HepG2 (cell line): ENCODE results near the gene C10orf143. TPM values are rescaled to one million over a fixed set of nuclear protein-coding genes. Genes with fewer than 3 reads are reported as not detected.

Experiments used
- ATAC-seq: fragments of 200-7000 bp; cut with Tn5 transposase; 3 replicates; pipeline ENCODE4 v1.9.1; 2020; ENCODE audit warnings: mild to moderate bottlenecking, moderate library complexity
- BruUV-seq: library from RNA; stranded (reverse); fragments of 400-500 nt; replicated peaks from 2 replicates; lab custom pipeline; 2021; lab: Mats Ljungman, UMichigan
- CTCF ChIA-PET: fragments of 300-600 bp; formaldehyde crosslinking; extraction: SDS; loops from one replicate; lab custom pipeline; 2021; ENCODE audit warnings: low total read pairs, inconsistent platforms, low intra/inter-chr PET ratio; lab: Yijun Ruan, JAX
- POLR2A ChIA-PET: fragments of 350-600 bp; sonication (Branson Sonifier 250); formaldehyde crosslinking; loops from one replicate; lab custom pipeline; 2020; ENCODE audit warnings: antibody characterized with exemption, inconsistent platforms; lab: Yijun Ruan, JAX
- DNase-seq: peaks from one replicate; pipeline ENCODE4 v3.0.0-alpha.2; 2015; ENCODE audit warnings: low spot score
- FAIRE-seq: peaks from 3 replicates; lab custom pipeline; 2011; peaks lifted over from hg19 to GRCh38; lab: Jason Lieb, UNC
- H2AFZ ChIP-seq: one replicate; pipeline ENCODE4 v1.6.1; 2011; ENCODE audit warnings: low read length, inconsistent platforms
- H3K27ac ChIP-seq: fragments of 300-600 bp; 3 replicates; pipeline ENCODE4 v1.8.0; 2011; ENCODE audit warnings: mixed run types, mild to moderate bottlenecking, mixed read lengths, low read length, inconsistent platforms; ENCODE audit not compliant: insufficient read depth; ENCODE audit errors: extremely low read length
- H3K27me3 ChIP-seq, 2 experiments: fragments of 200-600 bp in 1 of 2; 2 replicates in 1 of 2; 3 replicates in 1 of 2; pipeline versions ENCODE4 v1.6.0 to v1.8.0; 2011; ENCODE audit warnings: low read length in 2 of 2, mild to moderate bottlenecking in 2 of 2, moderate library complexity in 2 of 2, inconsistent platforms in 1 of 2; ENCODE audit not compliant: insufficient read depth in 2 of 2, control insufficient read depth in 1 of 2
- H3K36me3 ChIP-seq, 2 experiments: fragments of 200-600 bp in 1 of 2; replicated peaks in 1 of 2; 2 replicates in 1 of 2; 3 replicates in 1 of 2; pipeline versions ENCODE4 v1.5.1 to v1.8.0; 2011; ENCODE audit warnings: low read length in 2 of 2, inconsistent platforms in 1 of 2; ENCODE audit not compliant: insufficient read depth in 2 of 2, control insufficient read depth in 1 of 2
- H3K4me1 ChIP-seq: 2 replicates; pipeline ENCODE4 v1.5.1; 2012; ENCODE audit warnings: low read length, inconsistent platforms; ENCODE audit not compliant: insufficient read depth
- H3K4me2 ChIP-seq: 2 replicates; pipeline ENCODE4 v1.6.0; 2011; ENCODE audit warnings: low read depth, low read length, inconsistent platforms
- H3K4me3 ChIP-seq, 3 experiments: fragments of 200-600 bp in 1 of 3; sonication (generic), shearing (Covaris generic) in 1 of 3; replicated peaks in 1 of 3; 2 replicates each; pipeline ENCODE4 v1.5.1; 2011 to 2016; ENCODE audit warnings: low read length in 3 of 3, inconsistent platforms in 2 of 3, low read depth in 2 of 3, mild to moderate bottlenecking in 2 of 3, control low read depth in 1 of 3, mixed read lengths in 1 of 3; ENCODE audit not compliant: insufficient read depth in 1 of 3
- H3K79me2 ChIP-seq: one replicate; pipeline ENCODE4 v1.6.1; 2011; ENCODE audit warnings: low read length, inconsistent platforms; ENCODE audit not compliant: insufficient read depth
- H3K9ac ChIP-seq: 2 replicates; pipeline ENCODE4 v1.6.0; 2011; ENCODE audit warnings: mild to moderate bottlenecking, low read depth, low read length, inconsistent platforms; ENCODE audit not compliant: insufficient read depth
- H3K9me3 ChIP-seq: 2 replicates; pipeline ENCODE4 v1.5.1; 2012; ENCODE audit warnings: mild to moderate bottlenecking, low read length
- H4K20me1 ChIP-seq: 2 replicates; pipeline ENCODE4 v1.6.0; 2011; ENCODE audit warnings: inconsistent platforms, mild to moderate bottlenecking, low read length, moderate library complexity; ENCODE audit not compliant: insufficient read depth
- CEBPB ChIP-seq: IDR thresholded peaks from 2 replicates; pipeline ENCODE4 v1.6.1; 2011; ENCODE audit warnings: low read depth, low read length, improper control_type of control experiment, borderline replicate concordance
- FOXJ3 ChIP-seq: sonication (generic); formaldehyde crosslinking; IDR thresholded peaks from 2 replicates; pipeline ENCODE4 v1.4.0; 2020; ENCODE audit warnings: missing genetic modification reagents, mild to moderate bottlenecking, borderline replicate concordance
- NONO ChIP-seq, 2 experiments: fragments of 450-650 bp in 1 of 2; sonication (generic) in 1 of 2; formaldehyde crosslinking in 1 of 2; IDR thresholded peaks in 1 of 2; conservative IDR thresholded peaks in 1 of 2; 2 replicates each; pipeline versions ENCODE4 v1.6.1 to v1.8.0; 2017 to 2022; ENCODE audit warnings: mild to moderate bottlenecking in 1 of 2, missing genetic modification reagents in 1 of 2, moderate library complexity in 1 of 2
- SP5 ChIP-seq: IDR thresholded peaks from 2 replicates; pipeline ENCODE4 v1.6.1; 2016; ENCODE audit warnings: low read depth, borderline replicate concordance
- ZNF629 ChIP-seq: sonication (generic); formaldehyde crosslinking; conservative IDR thresholded peaks from 2 replicates; pipeline ENCODE4 v1.5.0; 2020; ENCODE audit warnings: missing genetic modification reagents
- ZXDC ChIP-seq: sonication (generic); formaldehyde crosslinking; IDR thresholded peaks from 2 replicates; pipeline ENCODE4 v1.5.0; 2020; ENCODE audit warnings: mild to moderate bottlenecking, missing genetic modification reagents
- WGBS: methylation state at CpG from one replicate; pipeline ENCODE4 v1.1.6; 2017; ENCODE audit warnings: low lambda C conversion rate; 5-methylcytosine and 5-hydroxymethylcytosine counted together
- in situ Hi-C: cut with HindIII; loops from 2 replicates; pipeline ENCODE4 v1.10.0; 2017; ENCODE audit warnings: low pct_unique_long_range_greater_than_20kb; ENCODE audit not compliant: extremely low pct_ligation_motif_present
- intact Hi-C: fragments of 100-400 bp; cut with micrococcal nuclease; formaldehyde crosslinking; loops from one replicate; pipeline ENCODE4 v1.10.0; 2022; ENCODE audit not compliant: unreplicated experiment
- polyA plus RNA-seq, 8 experiments: library from polyadenylated mRNA; depleted of rRNA in 3 of 8; stranded (reverse) in 7 of 8; unstranded in 1 of 8; fragments of >200 nt; fragmentation: Illumina TruSeq in 4 of 8; extraction: Trizol in 4 of 8; gene quantifications; 2 replicates each; pipeline versions ENCODE4 v1.2.1 to v1.2.3, GENCODE V29; 2011 to 2016; ENCODE audit warnings: low read depth in 4 of 8, missing spikeins in 1 of 8, mixed read lengths in 1 of 8; ENCODE audit not compliant: insufficient read depth in 1 of 8
- total RNA-seq, 5 experiments: library from RNA; depleted of rRNA; stranded (reverse); fragments of >200 nt; fragmentation: Illumina TruSeq; extraction: Trizol; gene quantifications; 2 replicates each; pipeline ENCODE4 v1.2.3, GENCODE V29; 2016; ENCODE audit warnings: low read depth in 1 of 5
- TF ChIP-seq, protein P1 (sequence below): sonication (generic); formaldehyde crosslinking; IDR thresholded peaks from 2 replicates; pipeline ENCODE4 v1.4.0; 2020; ENCODE audit warnings: missing genetic modification reagents

The C10orf143 gene
- total and polyA plus RNA-seq, 2 of the 13 experiments (the other 11 are each of a cell fraction or from before 2014, with no cell fraction given) = 0.21 to 0.91 TPM

- FAIRE-seq = no peak
- WGBS = 15% methylated on average over 7 of the region's 8 CpGs
- CTCF ChIA-PET = no interaction called here
Measured at GRCh38 chr10:130038611-130039109, 72.0 kb downstream of the C10orf143 start.

GRCh38 chr10:130038019-130038555, 72.5 kb downstream of the C10orf143 start:
- ATAC-seq = no peak
- Histone ChIP-seq H3K27me3 (peaks cover 5 to 70% of the 10 kb centered on the region in 2 experiments; a peak in 3 of 5 replicates), H3K27ac (no peak overlapping the region), H3K4me2 (no peak overlapping the region), H3K4me1 (no peaks in the 10 kb centered on the region), H3K9me3 (no peaks in the 10 kb centered on the region), H4K20me1 (no peaks in the 10 kb centered on the region), H3K9ac (no peak overlapping the region), H3K4me3 (no peak overlapping the region), H3K79me2 (no peaks in the 10 kb centered on the region), H2AFZ (no peak overlapping the region), H3K36me3 (no peaks in the 10 kb centered on the region)
- intact Hi-C loops = no loop called here
- BruUV-seq = no TSS peak
- no peak for FAIRE-seq
- in situ Hi-C loops = no loop called here
- DNase-seq = no peak
- CTCF ChIA-PET = no interaction called here
- WGBS = 6% methylated on average over 7 of the region's 8 CpGs
- POLR2A ChIA-PET = no interaction called here
- TF ChIP-seq ZXDC (CRISPR knock-in tag) (no peak), NONO (IDR thresholded peaks at IDR 0.05) (no peak), NONO (CRISPR knock-in tag; conservative IDR thresholded peaks at IDR 0.05) (no peak), CEBPB (no peak), SP5 (CRISPR knock-in tag) (no peak)
- TF ChIP-seq, protein P1, sequence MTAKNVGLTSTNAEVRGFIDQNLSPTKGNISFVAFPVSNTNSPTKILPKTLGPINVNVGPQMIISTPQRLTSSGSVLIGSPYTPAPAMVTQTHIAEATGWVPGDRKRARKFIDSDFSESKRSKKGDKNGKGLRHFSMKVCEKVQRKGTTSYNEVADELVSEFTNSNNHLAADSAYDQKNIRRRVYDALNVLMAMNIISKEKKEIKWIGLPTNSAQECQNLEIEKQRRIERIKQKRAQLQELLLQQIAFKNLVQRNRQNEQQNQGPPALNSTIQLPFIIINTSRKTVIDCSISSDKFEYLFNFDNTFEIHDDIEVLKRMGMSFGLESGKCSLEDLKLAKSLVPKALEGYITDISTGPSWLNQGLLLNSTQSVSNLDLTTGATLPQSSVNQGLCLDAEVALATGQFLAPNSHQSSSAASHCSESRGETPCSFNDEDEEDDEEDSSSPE (CRISPR knock-in tag) = no peak

More at GRCh38 chr10:130038611-130039109, 72.0 kb downstream of the C10orf143 start:
- no TSS peak for BruUV-seq
- peaks cover 5 to 74% of the 10 kb centered on the region in 2 experiments; a peak in 3 of 5 replicates for H3K27me3 ChIP-seq
- no peaks in the 10 kb centered on the region for H3K36me3 ChIP-seq
- no peak overlapping the region for H2AFZ ChIP-seq
- no peak overlapping the region for H3K4me2 ChIP-seq
- no peak overlapping the region for H3K27ac ChIP-seq
- H3K9ac ChIP-seq = no peak overlapping the region
- intact Hi-C loops (no loop called here), in situ Hi-C loops (no loop called here)
- H3K4me1 ChIP-seq = no peaks in the 10 kb centered on the region
- H4K20me1 ChIP-seq = no peaks in the 10 kb centered on the region
- no peak overlapping the region for H3K4me3 ChIP-seq
- no peaks in the 10 kb centered on the region for H3K79me2 ChIP-seq
- no peak for ATAC-seq
- POLR2A ChIA-PET = no interaction called here
- H3K9me3 ChIP-seq = no peaks in the 10 kb centered on the region
- TF ChIP-seq ZNF629 (no peak), FOXJ3 (CRISPR knock-in tag) (no peak)
- no peak for DNase-seq
